NCI-H2196 (cell line): ENCODE data around the gene GUCY2D.
"Not testable (repeated sequence)": the region's sequence is repeated elsewhere in the genome, so short reads cannot be mapped to it uniquely, and the experiment has no call there.

Experiments
- DNase-seq: peaks from one replicate; lab custom pipeline; 2025; ENCODE audit not compliant: unreplicated experiment; lab: John Stamatoyannopoulos, UW

Gene GUCY2D

GRCh38 chr17:8016632-8017424 lies 14.4 kb downstream of the GUCY2D start:
- peak; percentile 34 for DNase-seq

- DNase-seq, result no peak
These were observed 16.0 kb downstream of the GUCY2D start for GRCh38 chr17:8018436-8018835.

- no peak for DNase-seq
These were observed 16.8 kb downstream of the GUCY2D start for GRCh38 chr17:8019166-8019565.

- no peak for DNase-seq
These were observed 17.5 kb downstream of the GUCY2D start for GRCh38 chr17:8019665-8020650.

GRCh38 chr17:8020776-8021564 lies 18.6 kb downstream of the GUCY2D start:
- DNase-seq, result no peak

GRCh38 chr17:8021565-8022359 lies 19.3 kb downstream of the GUCY2D start:
- no peak for DNase-seq

GRCh38 chr17:8022360-8023003 lies 20.1 kb downstream of the GUCY2D start:
- DNase-seq, result no peak

GRCh38 chr17:8024161-8024560 lies 21.7 kb downstream of the GUCY2D start:
- DNase-seq, result not testable (repeated sequence)

GRCh38 chr17:8025176-8025911 lies 22.9 kb downstream of the GUCY2D start:
- DNase-seq, result no peak

GRCh38 chr17:8029121-8029520 lies 26.7 kb downstream of the GUCY2D start:
- DNase-seq, result no peak

- no peak for DNase-seq
These were observed 28.8 kb downstream of the GUCY2D start for GRCh38 chr17:8031261-8031661.

- no peak for DNase-seq
These were observed 29.5 kb downstream of the GUCY2D start for GRCh38 chr17:8031950-8032349.

- no peak for DNase-seq
These were observed 30.0 kb downstream of the GUCY2D start for GRCh38 chr17:8032442-8032841.

GRCh38 chr17:8038954-8039610 lies 36.7 kb downstream of the GUCY2D start, which contains the start of gene ALOX15B:
Gene ALOX15B (plus strand): TSS chr17:8039059. CDS start chr17:8039156, 97 bp downstream.
- no peak for DNase-seq

GRCh38 chr17:8039611-8040168 lies 37.3 kb downstream of the GUCY2D start:
- DNase-seq, result no peak

- no peak for DNase-seq
These were observed 39.0 kb downstream of the GUCY2D start for GRCh38 chr17:8041249-8041928.

GRCh38 chr17:8041979-8042378 lies 39.6 kb downstream of the GUCY2D start:
- no peak for DNase-seq
